HL-60 (cell line): Measurements from ENCODE around the gene CRY2.

Experiments
- GABPA ChIP-seq: IDR thresholded peaks from 2 replicates; pipeline ENCODE4 v1.6.1; 2012; ENCODE audit warnings: low read depth
- POLR2AphosphoS5 ChIP-seq: IDR thresholded peaks from 2 replicates; pipeline ENCODE4 v1.6.1; 2012; ENCODE audit warnings: low read depth
- SPI1 ChIP-seq: IDR thresholded peaks from 2 replicates; pipeline ENCODE4 v1.6.1; 2012; ENCODE audit warnings: low read depth, mild to moderate bottlenecking, borderline replicate concordance
- TF ChIP-seq, protein P1 (sequence below): IDR thresholded peaks from one replicate; pipeline ENCODE4 v1.5.1; 2011; ENCODE audit warnings: low read length, control low read depth, inconsistent platforms; ENCODE audit not compliant: insufficient read depth
- TF ChIP-seq, protein P2 (sequence below): IDR thresholded peaks from 2 replicates; pipeline ENCODE4 v1.6.1; 2012; ENCODE audit warnings: low read depth; ENCODE audit not compliant: insufficient replicate concordance

DNA sequence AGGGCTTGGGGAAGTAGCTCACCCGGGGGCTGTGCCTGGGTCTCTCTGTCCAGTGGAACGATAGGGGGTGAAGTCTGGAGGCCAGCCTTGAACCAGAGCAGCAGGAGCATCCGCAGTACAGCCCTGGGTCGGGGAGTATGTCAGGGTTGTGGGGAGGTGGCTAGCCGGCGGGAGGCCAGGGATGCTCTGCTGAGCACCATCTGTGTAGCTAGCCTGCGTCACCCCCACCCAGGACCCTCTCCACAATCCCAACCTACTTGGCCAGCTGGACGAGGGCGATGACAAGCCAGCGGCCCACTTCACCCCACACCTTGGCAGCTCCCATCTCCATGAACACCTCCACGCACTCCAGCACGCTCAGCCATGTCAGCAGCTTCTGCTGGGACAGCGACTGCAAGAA is 68.2 kb downstream of the CRY2 start:
- TF ChIP-seq, protein P1, sequence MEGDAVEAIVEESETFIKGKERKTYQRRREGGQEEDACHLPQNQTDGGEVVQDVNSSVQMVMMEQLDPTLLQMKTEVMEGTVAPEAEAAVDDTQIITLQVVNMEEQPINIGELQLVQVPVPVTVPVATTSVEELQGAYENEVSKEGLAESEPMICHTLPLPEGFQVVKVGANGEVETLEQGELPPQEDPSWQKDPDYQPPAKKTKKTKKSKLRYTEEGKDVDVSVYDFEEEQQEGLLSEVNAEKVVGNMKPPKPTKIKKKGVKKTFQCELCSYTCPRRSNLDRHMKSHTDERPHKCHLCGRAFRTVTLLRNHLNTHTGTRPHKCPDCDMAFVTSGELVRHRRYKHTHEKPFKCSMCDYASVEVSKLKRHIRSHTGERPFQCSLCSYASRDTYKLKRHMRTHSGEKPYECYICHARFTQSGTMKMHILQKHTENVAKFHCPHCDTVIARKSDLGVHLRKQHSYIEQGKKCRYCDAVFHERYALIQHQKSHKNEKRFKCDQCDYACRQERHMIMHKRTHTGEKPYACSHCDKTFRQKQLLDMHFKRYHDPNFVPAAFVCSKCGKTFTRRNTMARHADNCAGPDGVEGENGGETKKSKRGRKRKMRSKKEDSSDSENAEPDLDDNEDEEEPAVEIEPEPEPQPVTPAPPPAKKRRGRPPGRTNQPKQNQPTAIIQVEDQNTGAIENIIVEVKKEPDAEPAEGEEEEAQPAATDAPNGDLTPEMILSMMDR, result no peak
- TF ChIP-seq POLR2AphosphoS5 (no peak; the same call in 1 of the 2 replicates), SPI1 (no peak), GABPA (no peak)
- TF ChIP-seq, protein P2, sequence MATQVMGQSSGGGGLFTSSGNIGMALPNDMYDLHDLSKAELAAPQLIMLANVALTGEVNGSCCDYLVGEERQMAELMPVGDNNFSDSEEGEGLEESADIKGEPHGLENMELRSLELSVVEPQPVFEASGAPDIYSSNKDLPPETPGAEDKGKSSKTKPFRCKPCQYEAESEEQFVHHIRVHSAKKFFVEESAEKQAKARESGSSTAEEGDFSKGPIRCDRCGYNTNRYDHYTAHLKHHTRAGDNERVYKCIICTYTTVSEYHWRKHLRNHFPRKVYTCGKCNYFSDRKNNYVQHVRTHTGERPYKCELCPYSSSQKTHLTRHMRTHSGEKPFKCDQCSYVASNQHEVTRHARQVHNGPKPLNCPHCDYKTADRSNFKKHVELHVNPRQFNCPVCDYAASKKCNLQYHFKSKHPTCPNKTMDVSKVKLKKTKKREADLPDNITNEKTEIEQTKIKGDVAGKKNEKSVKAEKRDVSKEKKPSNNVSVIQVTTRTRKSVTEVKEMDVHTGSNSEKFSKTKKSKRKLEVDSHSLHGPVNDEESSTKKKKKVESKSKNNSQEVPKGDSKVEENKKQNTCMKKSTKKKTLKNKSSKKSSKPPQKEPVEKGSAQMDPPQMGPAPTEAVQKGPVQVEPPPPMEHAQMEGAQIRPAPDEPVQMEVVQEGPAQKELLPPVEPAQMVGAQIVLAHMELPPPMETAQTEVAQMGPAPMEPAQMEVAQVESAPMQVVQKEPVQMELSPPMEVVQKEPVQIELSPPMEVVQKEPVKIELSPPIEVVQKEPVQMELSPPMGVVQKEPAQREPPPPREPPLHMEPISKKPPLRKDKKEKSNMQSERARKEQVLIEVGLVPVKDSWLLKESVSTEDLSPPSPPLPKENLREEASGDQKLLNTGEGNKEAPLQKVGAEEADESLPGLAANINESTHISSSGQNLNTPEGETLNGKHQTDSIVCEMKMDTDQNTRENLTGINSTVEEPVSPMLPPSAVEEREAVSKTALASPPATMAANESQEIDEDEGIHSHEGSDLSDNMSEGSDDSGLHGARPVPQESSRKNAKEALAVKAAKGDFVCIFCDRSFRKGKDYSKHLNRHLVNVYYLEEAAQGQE, result no peak
